Astrocyte (in vitro differentiated cells and primary cell): ENCODE data around the gene FMN2. TPM values are rescaled to one million over a fixed set of nuclear protein-coding genes. Genes with fewer than 3 reads are reported as not detected.

Source experiments
- DNase-seq: peaks from one replicate; pipeline ENCODE4 v3.0.0-alpha.2; 2010; ENCODE audit warnings: low read depth
- FAIRE-seq: peaks from 2 replicates; lab custom pipeline; 2011; peaks lifted over from hg19 to GRCh38; lab: Jason Lieb, UNC
- H2AFZ ChIP-seq: 2 replicates; pipeline ENCODE4 v1.6.0; 2012; ENCODE audit warnings: low read depth, low read length, inconsistent platforms
- H3K27ac ChIP-seq: 2 replicates; pipeline ENCODE4 v1.5.1; 2011; ENCODE audit warnings: low read depth, low read length, inconsistent platforms
- H3K27me3 ChIP-seq: 2 replicates; pipeline ENCODE4 v1.6.0; 2011; ENCODE audit warnings: low read length, inconsistent platforms; ENCODE audit not compliant: insufficient read depth
- H3K36me3 ChIP-seq: 2 replicates; pipeline ENCODE4 v1.5.1; 2011; ENCODE audit warnings: low read length, inconsistent platforms; ENCODE audit not compliant: insufficient read depth
- H3K4me1 ChIP-seq: 2 replicates; pipeline ENCODE4 v1.5.1; 2011; ENCODE audit warnings: low read length, inconsistent platforms; ENCODE audit not compliant: insufficient read depth
- H3K4me2 ChIP-seq: 2 replicates; pipeline ENCODE4 v1.6.0; 2012; ENCODE audit warnings: low read length, inconsistent platforms
- H3K4me3 ChIP-seq: 2 replicates; pipeline ENCODE4 v1.5.1; 2011; ENCODE audit warnings: low read depth, mild to moderate bottlenecking, low read length, inconsistent platforms; ENCODE audit not compliant: insufficient read depth
- H3K79me2 ChIP-seq: 2 replicates; pipeline ENCODE4 v1.6.0; 2012; ENCODE audit warnings: mild to moderate bottlenecking, low read length, inconsistent platforms; ENCODE audit not compliant: insufficient read depth
- H3K9ac ChIP-seq: 2 replicates; pipeline ENCODE4 v1.6.0; 2012; ENCODE audit warnings: mild to moderate bottlenecking, low read length, inconsistent platforms
- H3K9me3 ChIP-seq: 2 replicates; pipeline ENCODE4 v1.5.1; 2012; ENCODE audit warnings: low read depth, mild to moderate bottlenecking, low read length, inconsistent platforms; ENCODE audit not compliant: insufficient read depth
- H4K20me1 ChIP-seq: 2 replicates; pipeline ENCODE4 v1.6.0; 2012; ENCODE audit warnings: low read length, inconsistent platforms; ENCODE audit not compliant: insufficient read depth
- H3K27ac Mint-ChIP-seq: one replicate; pipeline ENCODE4 v1.8.0; 2021; ENCODE audit warnings: mild to moderate bottlenecking, mixed read lengths; ENCODE audit not compliant: unreplicated experiment
- H3K27me3 Mint-ChIP-seq: one replicate; pipeline ENCODE4 v1.8.0; 2021; ENCODE audit warnings: low read depth, mixed read lengths; ENCODE audit not compliant: unreplicated experiment
- H3K36me3 Mint-ChIP-seq: one replicate; pipeline ENCODE4 v1.8.0; 2021; ENCODE audit warnings: low read depth, mixed read lengths; ENCODE audit not compliant: unreplicated experiment
- H3K4me1 Mint-ChIP-seq: one replicate; pipeline ENCODE4 v1.8.0; 2021; ENCODE audit warnings: low read depth, mixed read lengths; ENCODE audit not compliant: unreplicated experiment
- H3K4me3 Mint-ChIP-seq: one replicate; pipeline ENCODE4 v1.8.0; 2021; ENCODE audit warnings: mild to moderate bottlenecking, moderate library complexity, mixed read lengths; ENCODE audit not compliant: unreplicated experiment
- H3K9me3 Mint-ChIP-seq: one replicate; pipeline ENCODE4 v1.8.0; 2021; ENCODE audit warnings: mild to moderate bottlenecking, mixed read lengths; ENCODE audit not compliant: unreplicated experiment
- EZH2 ChIP-seq: IDR thresholded peaks from 2 replicates; pipeline ENCODE4 v1.6.1; 2012; ENCODE audit warnings: mild to moderate bottlenecking, low read length, inconsistent platforms; ENCODE audit not compliant: insufficient read depth
- total RNA-seq: library from RNA; stranded (reverse); gene quantifications from 2 replicates; pipeline ENCODE4 v1.2.1, GENCODE V29; 2021
- TF ChIP-seq, protein P1 (sequence below): IDR thresholded peaks from 2 replicates; pipeline ENCODE4 v1.5.1; 2011; ENCODE audit warnings: low read depth, mild to moderate bottlenecking, inconsistent platforms, low read length, moderate library complexity; ENCODE audit not compliant: insufficient read depth

Gene FMN2
- total RNA-seq, 1 donor from 2014 or later = 2.4 TPM

DNA sequence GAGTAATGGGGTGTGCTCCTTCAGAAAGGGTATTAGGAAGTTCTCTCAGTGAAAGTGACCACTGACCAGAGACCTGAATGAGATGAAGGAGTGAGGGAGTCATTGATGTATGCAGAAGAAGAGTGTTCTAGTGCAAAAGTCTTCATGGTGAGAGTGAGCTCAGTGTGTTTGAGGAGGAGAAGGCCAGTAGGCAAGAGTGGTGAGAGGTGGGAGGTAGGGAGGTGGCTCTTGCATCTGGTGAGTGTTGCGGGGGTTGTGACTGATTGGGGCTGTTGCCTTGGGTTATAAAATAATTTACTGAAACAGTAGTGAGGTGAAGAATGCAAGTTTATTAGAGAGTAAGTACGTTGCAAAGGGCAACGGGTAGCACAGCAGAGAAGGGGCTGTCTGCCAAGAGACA is 26.2 kb downstream of the FMN2 start:
- DNase-seq (no peak), FAIRE-seq (no peak)
- no peaks in the 10 kb centered on the region for H3K4me1 ChIP-seq
- H3K36me3 ChIP-seq = no peaks in the 10 kb centered on the region
- H3K36me3 Mint-ChIP-seq = no peaks in the 10 kb centered on the region
- H3K9me3 ChIP-seq = no peaks in the 10 kb centered on the region
- H3K4me2 ChIP-seq = no peak overlapping the region
- TF ChIP-seq, protein P1, sequence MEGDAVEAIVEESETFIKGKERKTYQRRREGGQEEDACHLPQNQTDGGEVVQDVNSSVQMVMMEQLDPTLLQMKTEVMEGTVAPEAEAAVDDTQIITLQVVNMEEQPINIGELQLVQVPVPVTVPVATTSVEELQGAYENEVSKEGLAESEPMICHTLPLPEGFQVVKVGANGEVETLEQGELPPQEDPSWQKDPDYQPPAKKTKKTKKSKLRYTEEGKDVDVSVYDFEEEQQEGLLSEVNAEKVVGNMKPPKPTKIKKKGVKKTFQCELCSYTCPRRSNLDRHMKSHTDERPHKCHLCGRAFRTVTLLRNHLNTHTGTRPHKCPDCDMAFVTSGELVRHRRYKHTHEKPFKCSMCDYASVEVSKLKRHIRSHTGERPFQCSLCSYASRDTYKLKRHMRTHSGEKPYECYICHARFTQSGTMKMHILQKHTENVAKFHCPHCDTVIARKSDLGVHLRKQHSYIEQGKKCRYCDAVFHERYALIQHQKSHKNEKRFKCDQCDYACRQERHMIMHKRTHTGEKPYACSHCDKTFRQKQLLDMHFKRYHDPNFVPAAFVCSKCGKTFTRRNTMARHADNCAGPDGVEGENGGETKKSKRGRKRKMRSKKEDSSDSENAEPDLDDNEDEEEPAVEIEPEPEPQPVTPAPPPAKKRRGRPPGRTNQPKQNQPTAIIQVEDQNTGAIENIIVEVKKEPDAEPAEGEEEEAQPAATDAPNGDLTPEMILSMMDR = no peak
- no peak for TF ChIP-seq EZH2
- no peaks in the 10 kb centered on the region for H4K20me1 ChIP-seq
- H3K27me3 ChIP-seq = no peaks in the 10 kb centered on the region
- no peak overlapping the region for H3K27ac ChIP-seq
- no peak overlapping the region for H3K4me3 Mint-ChIP-seq
- no peak overlapping the region for H3K9ac ChIP-seq
- H3K9me3 Mint-ChIP-seq = no peaks in the 10 kb centered on the region
- no peaks in the 10 kb centered on the region for H3K4me1 Mint-ChIP-seq
- H3K27me3 Mint-ChIP-seq = no peaks in the 10 kb centered on the region
- no peak overlapping the region for H2AFZ ChIP-seq
- H3K79me2 ChIP-seq = no peaks in the 10 kb centered on the region
- no peak overlapping the region for H3K27ac Mint-ChIP-seq
- H3K4me3 ChIP-seq = no peak overlapping the region

DNA sequence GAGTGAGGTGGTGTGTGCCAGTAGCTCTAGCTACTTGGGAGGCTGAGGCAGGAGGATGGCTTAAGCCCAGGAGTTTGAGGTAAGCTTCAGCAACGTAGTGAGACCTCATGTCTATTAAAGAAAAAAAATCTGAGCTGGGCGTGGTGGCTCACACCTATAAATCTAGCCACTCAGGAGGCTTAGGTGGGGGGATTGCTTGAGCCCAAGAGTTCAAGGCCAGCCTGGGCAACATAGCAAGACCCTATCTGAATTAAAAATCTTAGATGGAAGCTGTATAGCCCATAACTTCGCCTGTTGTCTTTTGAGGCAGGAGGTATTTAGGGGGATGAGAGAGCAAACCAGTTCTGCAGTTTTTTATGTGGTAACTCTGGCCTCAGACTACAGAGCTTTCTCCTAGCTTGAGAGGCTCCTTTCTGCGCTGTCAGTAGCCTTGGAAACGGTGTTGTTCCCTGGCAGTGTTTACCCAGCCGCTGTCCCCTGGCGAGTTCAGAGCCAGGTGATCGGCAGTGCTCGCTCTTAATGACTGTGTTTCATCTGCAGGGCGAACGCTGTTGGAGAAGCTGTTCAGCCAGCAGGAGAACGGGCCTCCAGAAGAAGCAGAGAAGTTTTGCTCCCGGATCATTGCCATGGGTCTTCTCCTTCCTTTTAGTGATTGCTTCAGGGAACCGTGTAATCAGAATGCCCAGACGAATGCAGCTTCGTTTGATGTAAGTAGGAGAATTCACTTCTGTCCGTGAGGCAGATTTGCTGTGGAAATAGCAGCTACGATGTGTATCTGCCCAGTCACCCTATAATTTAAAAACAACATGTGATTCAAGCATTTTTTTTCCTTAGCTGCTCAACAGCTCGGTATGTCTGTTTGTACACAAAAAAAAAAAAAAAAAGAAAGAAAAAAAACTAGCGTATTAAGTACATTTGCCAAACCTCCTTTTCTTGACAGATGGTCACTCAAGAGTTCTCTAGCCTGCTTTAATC is 31.2 kb downstream of the FMN2 start:
- no peaks in the 10 kb centered on the region for H3K27me3 Mint-ChIP-seq
- Histone ChIP-seq H3K4me2 (peak overlapping the region; percentile 69), H3K27ac (no peak overlapping the region), H3K79me2 (no peaks in the 10 kb centered on the region), H3K9ac (peak overlapping the region; percentile 9), H3K4me3 (no peak overlapping the region), H3K36me3 (no peaks in the 10 kb centered on the region), H2AFZ (peak overlapping the region; percentile 77), H3K9me3 (no peaks in the 10 kb centered on the region), H3K27me3 (no peaks in the 10 kb centered on the region), H4K20me1 (no peaks in the 10 kb centered on the region), H3K4me1 (no peaks in the 10 kb centered on the region)
- peak; percentile 44 for DNase-seq
- H3K36me3 Mint-ChIP-seq = peaks cover 2% of the 10 kb centered on the region
- H3K27ac Mint-ChIP-seq = no peak overlapping the region
- no peak for FAIRE-seq
- H3K4me1 Mint-ChIP-seq = peaks cover 4% of the 10 kb centered on the region
- TF ChIP-seq, protein P1 = no peak
- TF ChIP-seq EZH2 = no peak
- no peaks in the 10 kb centered on the region for H3K9me3 Mint-ChIP-seq
- no peak overlapping the region for H3K4me3 Mint-ChIP-seq

DNA sequence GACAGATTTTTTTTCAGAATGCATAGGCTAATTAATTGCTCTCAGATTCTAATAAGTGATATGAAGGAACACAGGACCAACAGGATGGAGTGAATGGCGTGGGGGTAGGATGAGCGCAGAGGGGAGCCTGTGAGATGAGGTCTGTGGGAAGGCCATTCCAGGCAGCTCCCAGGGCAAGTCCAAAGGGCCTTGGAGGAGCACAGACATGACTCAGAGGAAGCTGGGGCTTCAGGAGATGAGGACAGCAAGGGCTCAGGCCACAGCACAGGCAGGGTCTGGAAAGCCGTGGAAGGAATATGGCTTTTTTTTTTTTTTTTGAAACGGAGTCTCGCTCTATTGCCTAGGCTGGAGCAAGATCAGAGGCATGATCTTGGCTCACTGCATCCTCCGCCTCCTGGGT is 35.1 kb downstream of the FMN2 start:
- H3K27me3 Mint-ChIP-seq = no peaks in the 10 kb centered on the region
- H3K9me3 ChIP-seq = no peaks in the 10 kb centered on the region
- no peak overlapping the region for H3K4me3 ChIP-seq
- TF ChIP-seq, protein P1 = no peak
- no peak for TF ChIP-seq EZH2
- no peak for FAIRE-seq
- H2AFZ ChIP-seq = no peak overlapping the region
- peaks cover 6% of the 10 kb centered on the region for H3K4me1 Mint-ChIP-seq
- H3K9me3 Mint-ChIP-seq = no peaks in the 10 kb centered on the region
- H3K79me2 ChIP-seq = no peaks in the 10 kb centered on the region
- H3K4me2 ChIP-seq = no peak overlapping the region
- no peaks in the 10 kb centered on the region for H4K20me1 ChIP-seq
- H3K4me1 ChIP-seq = no peaks in the 10 kb centered on the region
- no peak overlapping the region for H3K27ac Mint-ChIP-seq
- no peaks in the 10 kb centered on the region for H3K27me3 ChIP-seq
- H3K4me3 Mint-ChIP-seq = no peak overlapping the region
- H3K36me3 ChIP-seq = no peaks in the 10 kb centered on the region
- no peak overlapping the region for H3K9ac ChIP-seq
- no peak for DNase-seq
- H3K27ac ChIP-seq = no peak overlapping the region
- peaks cover 2% of the 10 kb centered on the region for H3K36me3 Mint-ChIP-seq
